Ovary (tissue), 9 donors: ENCODE measurements around the gene FARSA. TPM values are rescaled to one million over a fixed set of nuclear protein-coding genes. Genes with fewer than 3 reads are reported as not detected.
"Not testable (repeated sequence)": the region's sequence is repeated elsewhere in the genome, so short reads cannot be mapped to it uniquely, and the experiment has no call there.

Experiments
- DNase-seq, 5 donors: peaks; one replicate each; pipeline ENCODE4 v3.0.0-alpha.2; 2019 to 2020
- H3K27ac ChIP-seq, 2 donors: fragments of 200-600 bp; one replicate each; pipeline versions ENCODE4 v1.5.1 to v1.8.0; 2019 to 2022
- H3K27me3 ChIP-seq: fragments of 200-600 bp; one replicate; pipeline ENCODE4 v1.8.0; 2022
- H3K36me3 ChIP-seq: fragments of 200-600 bp; sonication (generic); one replicate; pipeline ENCODE4 v1.5.1; 2019
- H3K4me1 ChIP-seq: one replicate; pipeline ENCODE4 v1.8.1; 2013; ENCODE audit warnings: mild to moderate bottlenecking, moderate library complexity; ENCODE audit not compliant: insufficient read depth
- H3K4me3 ChIP-seq: fragments of 200-600 bp; sonication (generic); one replicate; pipeline ENCODE4 v1.5.1; 2017
- H3K9me3 ChIP-seq, 2 donors: fragments of 200-600 bp in 1 of 2; sonication (generic) in 1 of 2; one replicate each; pipeline versions ENCODE4 v1.5.1 to v1.8.1; 2013 to 2019; ENCODE audit warnings: mild to moderate bottlenecking in 1 of 2, moderate library complexity in 1 of 2
- EP300 ChIP-seq: sonication (generic); formaldehyde crosslinking; IDR thresholded peaks from one replicate; pipeline ENCODE4 v1.6.1; 2017; ENCODE audit warnings: antibody characterized with exemption
- POLR2A ChIP-seq: fragments of 450-650 bp; IDR thresholded peaks from one replicate; pipeline ENCODE4 v1.6.1; 2017; ENCODE audit warnings: antibody characterized with exemption, mild to moderate bottlenecking, moderate library complexity
- WGBS, 3 donors: extraction: QIAGEN DNeasy Blood & Tissue Kit in 1 of 3; methylation state at CpG; one replicate each; pipeline versions ENCODE4 v1.1.5 to v1.1.7; 2013 to 2017; 5-methylcytosine and 5-hydroxymethylcytosine counted together
- intact Hi-C, 4 donors: fragments of 100-400 bp; cut with DNase I; formaldehyde crosslinking; loops; one replicate each; pipeline versions ENCODE4 v1.11.0 to v1.15.1; 2022 to 2023
- polyA plus RNA-seq, 2 donors: library from polyadenylated mRNA; stranded (reverse); fragments of 200-250 nt in 1 of 2; fragments of 350-450 nt in 1 of 2; fragmentation: Illumina TruSeq in 1 of 2; extraction: RNeasy Lipid Tissue Mini Kit (QIAGEN cat#74804) in 1 of 2; gene quantifications; one replicate each; pipeline ENCODE4 v1.2.3, GENCODE V29; 2013 to 2014
- total RNA-seq, 7 donors: library from RNA; depleted of rRNA in 2 of 7; stranded (reverse); fragments of >200 nt in 2 of 7; fragmentation: NEBNext Ultra II Directional in 3 of 7; extraction: Animal tissue kit (Norgen Biotek cat#: 25700) in 3 of 7; gene quantifications; one replicate each; pipeline versions ENCODE4 v1.1.0 to v1.2.4, GENCODE V29; 2016 to 2023
- TF ChIP-seq, protein P1 (sequence below), 3 donors: fragments of 450-650 bp in 2 of 3; fragments of 200-600 bp in 1 of 3; IDR thresholded peaks; one replicate each; pipeline versions ENCODE4 v1.5.1 to v1.8.0; 2016 to 2022; ENCODE audit warnings: antibody characterized with exemption in 3 of 3, mild to moderate bottlenecking in 1 of 3
- donor health status: DM: no; HTN: no; CAD: no; lungs with moderate emphysema.
- donor health status: DM: no; HTN: no; CAD: no.
- donor health status: Bipolar disorder and iron deficiency.
- donor health status: DM: yes; HTN: yes; CAD: no.
- donor health status: DM: no; HTN: no; CAD: no.
- donor health status: DM: yes; HTN: yes; CAD: no.

FARSA gene
- total and polyA plus RNA-seq, 9 donors, result 8.0 to 50.2 (median 39.7) TPM

DNA sequence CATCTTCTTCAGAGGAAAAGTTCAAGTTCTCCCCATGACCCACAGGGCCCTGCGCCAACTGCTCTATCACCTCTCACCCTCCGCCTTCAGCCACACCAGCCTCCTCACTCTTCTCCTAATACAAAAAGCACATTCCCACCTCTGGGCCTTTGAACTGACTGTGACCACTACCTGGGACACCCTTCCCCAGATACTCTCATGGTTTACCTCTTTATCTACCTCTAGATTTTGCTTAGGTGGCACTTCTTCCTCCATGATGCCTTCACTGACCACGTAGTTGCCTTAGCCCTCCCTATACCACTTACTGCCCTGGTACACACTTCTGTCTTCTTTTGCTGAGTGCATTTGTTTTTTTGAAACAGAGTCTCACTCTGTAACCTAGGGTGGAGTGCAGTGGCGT is 10.6 kb downstream of the FARSA start:
- 96 to 98% (median 97%) methylated on average over 4 of the region's 4 CpGs for WGBS, 3 donors
- no peaks in the 10 kb centered on the region for H3K27me3 ChIP-seq
- no peak for DNase-seq
- TF ChIP-seq, protein P1, sequence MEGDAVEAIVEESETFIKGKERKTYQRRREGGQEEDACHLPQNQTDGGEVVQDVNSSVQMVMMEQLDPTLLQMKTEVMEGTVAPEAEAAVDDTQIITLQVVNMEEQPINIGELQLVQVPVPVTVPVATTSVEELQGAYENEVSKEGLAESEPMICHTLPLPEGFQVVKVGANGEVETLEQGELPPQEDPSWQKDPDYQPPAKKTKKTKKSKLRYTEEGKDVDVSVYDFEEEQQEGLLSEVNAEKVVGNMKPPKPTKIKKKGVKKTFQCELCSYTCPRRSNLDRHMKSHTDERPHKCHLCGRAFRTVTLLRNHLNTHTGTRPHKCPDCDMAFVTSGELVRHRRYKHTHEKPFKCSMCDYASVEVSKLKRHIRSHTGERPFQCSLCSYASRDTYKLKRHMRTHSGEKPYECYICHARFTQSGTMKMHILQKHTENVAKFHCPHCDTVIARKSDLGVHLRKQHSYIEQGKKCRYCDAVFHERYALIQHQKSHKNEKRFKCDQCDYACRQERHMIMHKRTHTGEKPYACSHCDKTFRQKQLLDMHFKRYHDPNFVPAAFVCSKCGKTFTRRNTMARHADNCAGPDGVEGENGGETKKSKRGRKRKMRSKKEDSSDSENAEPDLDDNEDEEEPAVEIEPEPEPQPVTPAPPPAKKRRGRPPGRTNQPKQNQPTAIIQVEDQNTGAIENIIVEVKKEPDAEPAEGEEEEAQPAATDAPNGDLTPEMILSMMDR (IDR thresholded peaks at IDR 0.05), result no peak
- TF ChIP-seq POLR2A, result no peak
- no peak for TF ChIP-seq EP300
- peaks cover 2% of the 10 kb centered on the region for H3K4me1 ChIP-seq
- H3K9me3 ChIP-seq, result no peaks in the 10 kb centered on the region
- no peak overlapping the region for H3K4me3 ChIP-seq
- intact Hi-C loops, result no loop called here
- H3K27ac ChIP-seq, result no peak overlapping the region
- H3K36me3 ChIP-seq, result no peaks in the 10 kb centered on the region

DNA sequence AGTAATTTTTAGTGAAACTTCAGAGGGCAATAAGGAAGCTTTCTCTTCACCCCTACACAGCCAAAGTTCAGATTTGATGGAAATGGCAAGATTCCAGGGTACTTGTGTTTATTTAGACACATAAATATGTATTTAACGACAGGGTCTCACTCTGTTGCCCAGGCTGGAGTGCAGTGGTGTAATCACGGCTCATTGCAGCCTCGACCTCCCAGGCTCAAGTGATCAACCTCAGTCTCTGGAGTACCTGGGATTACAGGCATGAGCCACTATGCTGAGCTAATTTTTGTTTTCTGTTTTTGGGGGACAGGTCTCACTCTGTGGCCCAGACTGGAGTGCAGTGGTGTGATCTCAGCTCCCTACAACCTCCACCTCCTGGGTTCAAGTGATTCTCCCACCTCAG is 12.5 kb downstream of the FARSA start:
- H3K9me3 ChIP-seq, result no peaks in the 10 kb centered on the region
- intact Hi-C loops, result no loop called here
- WGBS, 3 donors, result 34 to 54% (median 35%) methylated on average over 3 of the region's 3 CpGs
- H3K36me3 ChIP-seq, result no peaks in the 10 kb centered on the region
- no peak overlapping the region for H3K27ac ChIP-seq
- H3K4me1 ChIP-seq, result peaks cover 2% of the 10 kb centered on the region
- H3K27me3 ChIP-seq, result no peaks in the 10 kb centered on the region
- TF ChIP-seq, protein P1 (IDR thresholded peaks at IDR 0.05), result no peak
- no peak for TF ChIP-seq POLR2A
- TF ChIP-seq EP300, result no peak
- DNase-seq, result no peak
- H3K4me3 ChIP-seq, result no peak overlapping the region

DNA sequence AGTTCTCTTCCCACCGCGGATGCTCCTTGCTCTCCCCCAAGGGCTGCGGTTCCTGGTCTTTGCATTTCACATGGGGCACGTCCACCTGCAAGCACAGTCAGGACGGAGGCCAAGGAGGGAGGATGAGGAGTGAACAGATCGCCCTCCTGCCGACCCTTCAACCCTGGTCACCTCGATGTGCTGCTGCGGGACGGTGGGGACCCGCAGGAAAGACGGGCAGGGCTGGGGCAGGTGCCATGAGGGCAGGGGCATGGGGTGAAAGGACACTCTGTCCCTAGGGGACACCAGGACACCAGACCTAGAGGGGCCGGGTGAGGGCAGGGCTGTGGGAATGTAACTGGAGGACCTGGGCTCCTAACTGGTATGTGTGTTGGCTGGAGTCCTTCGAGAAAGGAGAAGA is 15.3 kb downstream of the FARSA start:
- Histone ChIP-seq H3K4me1 (peaks cover 2% of the 10 kb centered on the region), H3K36me3 (no peaks in the 10 kb centered on the region), H3K27ac (no peak overlapping the region), H3K27me3 (no peaks in the 10 kb centered on the region), H3K9me3 (no peaks in the 10 kb centered on the region), H3K4me3 (no peak overlapping the region)
- 90 to 92% (median 90%) methylated on average over 14 of the region's 14 CpGs for WGBS, 3 donors
- intact Hi-C loops, result no loop called here
- TF ChIP-seq POLR2A (no peak), EP300 (no peak)
- TF ChIP-seq, protein P1 (IDR thresholded peaks at IDR 0.05), result no peak
- peak in 4 of 5 donors; percentile 38 to 50 (median 46) for DNase-seq

DNA sequence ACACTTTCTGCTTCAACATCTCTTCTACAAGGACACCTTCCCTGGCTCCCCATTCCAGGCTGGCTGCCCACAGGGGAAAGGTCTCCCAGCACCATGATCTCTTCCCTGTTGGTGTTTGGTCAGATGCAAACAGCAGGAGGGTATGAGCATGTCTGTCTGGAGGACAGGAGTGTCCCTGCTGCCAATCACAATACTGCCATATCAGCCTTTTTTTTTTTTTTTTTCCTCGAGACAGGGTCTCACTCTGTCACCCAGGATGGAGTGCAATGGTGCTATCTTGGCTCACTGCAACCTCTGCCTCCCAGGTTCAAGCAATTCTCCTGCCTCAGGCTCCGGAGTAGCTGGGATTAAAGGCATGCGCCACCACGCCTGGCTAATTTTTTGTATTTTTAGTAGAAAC is 17.7 kb downstream of the FARSA start:
- H3K4me1 ChIP-seq, H3K9me3 ChIP-seq, H3K36me3 ChIP-seq, intact Hi-C loops, DNase-seq, H3K27me3 ChIP-seq, H3K4me3 ChIP-seq, H3K27ac ChIP-seq: not testable (repeated sequence)
- WGBS, 3 donors, result 86 to 89% (median 88%) methylated on average over 4 of the region's 4 CpGs

DNA sequence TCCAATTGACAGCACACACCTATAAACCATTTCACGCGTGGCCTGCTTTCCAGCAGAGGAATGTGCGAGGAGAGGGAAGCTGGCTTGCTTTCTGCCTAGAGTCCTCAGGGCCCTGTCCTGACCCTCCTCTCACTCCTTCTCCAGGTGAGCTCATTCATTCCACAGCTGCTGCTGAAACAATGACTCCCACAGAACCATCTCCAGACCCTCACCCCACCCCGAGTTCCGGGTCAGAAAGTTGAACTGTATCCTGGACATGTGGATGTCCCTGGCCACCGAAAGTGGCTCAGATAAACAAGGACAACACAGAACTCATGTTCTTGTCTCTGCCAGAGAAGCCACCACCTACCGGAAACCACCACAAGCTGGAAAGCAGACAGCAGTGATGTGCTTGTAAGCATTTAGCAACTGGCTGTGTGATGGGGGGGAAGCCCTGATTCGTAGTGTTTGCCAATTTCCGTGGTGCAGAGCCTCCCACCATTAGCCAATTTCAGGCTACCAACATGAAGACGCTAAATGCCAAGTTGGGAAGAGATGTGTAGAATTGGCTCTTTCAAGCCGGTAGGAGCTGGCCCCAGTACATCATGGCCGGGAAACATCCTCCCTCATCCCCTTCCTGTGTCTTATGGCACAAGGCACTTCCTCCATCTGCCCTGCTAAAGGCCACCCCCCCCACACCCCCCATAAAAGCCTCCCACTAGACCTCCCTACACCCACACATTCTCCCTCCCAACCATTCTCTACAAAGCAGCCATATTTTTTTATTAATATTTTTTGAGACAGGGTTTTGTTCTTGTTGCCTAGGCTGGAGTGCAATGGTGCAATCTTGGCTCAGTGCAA is 19.4 kb downstream of the FARSA start:
- intact Hi-C loops, result no loop called here
- peaks cover 4% of the 10 kb centered on the region for H3K4me1 ChIP-seq
- TF ChIP-seq, protein P1 (IDR thresholded peaks at IDR 0.05), result no peak
- TF ChIP-seq EP300 (no peak), POLR2A (no peak)
- no peaks in the 10 kb centered on the region for H3K36me3 ChIP-seq
- no peak for DNase-seq
- no peak overlapping the region for H3K4me3 ChIP-seq
- 52 to 60% (median 57%) methylated on average over 12 of the region's 12 CpGs for WGBS, 3 donors
- H3K27ac ChIP-seq, result no peak overlapping the region
- H3K9me3 ChIP-seq, result no peaks in the 10 kb centered on the region
- H3K27me3 ChIP-seq, result no peaks in the 10 kb centered on the region
